A172 (cell line): ENCODE data around the gene CABLES1. TPM values are rescaled to one million over a fixed set of nuclear protein-coding genes. Genes with fewer than 3 reads are reported as not detected.
A peak's percentile ranks its signal among the peaks of the same experiment; 100 is the strongest.
"Not testable (repeated sequence)": the region's sequence is repeated elsewhere in the genome, so short reads cannot be mapped to it uniquely, and the experiment has no call there.

Experiments used
- DNase-seq: peaks from one replicate; pipeline ENCODE4 v3.0.0-alpha.2; 2015; ENCODE audit warnings: low spot score
- total RNA-seq: library from RNA; depleted of rRNA; stranded (reverse); fragments of >200 nt; shearing (Covaris generic); gene quantifications from 2 replicates; pipeline ENCODE4 v1.2.3, GENCODE V29; 2014

CABLES1 gene
- total RNA-seq, 1 experiment from 2014 or later, result 11.3 TPM

DNA sequence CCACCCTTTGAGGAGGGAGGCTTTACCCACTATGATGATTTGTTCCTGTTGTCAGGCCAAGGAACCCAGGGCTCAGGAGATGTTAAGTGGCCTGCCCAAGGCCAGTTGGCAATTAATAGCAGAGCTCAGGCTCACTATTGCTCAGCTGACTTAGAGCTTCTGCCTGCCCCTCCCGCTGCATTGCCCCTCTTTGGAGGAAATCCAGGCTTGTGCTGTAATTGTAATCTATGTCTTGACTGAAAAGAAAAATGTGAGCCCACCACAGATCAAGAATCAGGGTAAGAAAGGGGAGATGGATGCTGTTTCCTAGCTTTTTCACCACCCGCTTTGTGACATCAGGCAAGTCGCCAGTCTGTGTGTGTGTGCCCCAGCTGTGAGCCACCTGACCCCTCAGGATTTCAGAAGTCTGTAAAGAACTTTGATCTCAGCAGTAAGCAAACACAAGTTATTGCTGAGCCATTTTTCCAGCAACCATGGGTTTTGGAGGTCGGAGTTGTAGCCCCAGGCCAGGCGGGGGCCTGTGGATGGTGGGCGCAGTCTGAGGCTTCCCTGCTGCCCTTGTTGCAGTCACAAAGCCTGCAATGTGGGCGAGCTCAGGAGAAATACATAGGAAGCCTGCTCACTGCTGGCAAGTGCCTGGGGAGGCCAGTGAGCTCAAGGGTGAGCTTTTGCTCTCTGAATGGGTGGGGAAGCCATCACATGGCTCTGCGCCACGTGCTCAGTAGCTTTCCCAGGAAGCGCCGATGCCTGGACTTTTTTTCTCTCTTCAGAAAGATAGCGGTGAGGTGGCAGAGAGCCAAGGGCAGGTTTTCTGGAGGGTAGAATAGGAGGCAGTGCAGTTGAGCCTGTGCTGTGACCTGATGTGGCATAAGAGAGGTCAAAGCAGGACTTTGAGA, 6.1 kb downstream of the CABLES1 start:
- peak; percentile 35 for DNase-seq

GRCh38 chr18:23142251-23142929, 7.1 kb downstream of the CABLES1 start:
- DNase-seq, result no peak

GRCh38 chr18:23143016-23143814, 7.9 kb downstream of the CABLES1 start:
- peak; percentile 47 for DNase-seq

- no peak for DNase-seq
Observed at GRCh38 chr18:23143815-23144261, 8.6 kb downstream of the CABLES1 start.

GRCh38 chr18:23144640-23145039, 9.4 kb downstream of the CABLES1 start:
- no peak for DNase-seq

DNA sequence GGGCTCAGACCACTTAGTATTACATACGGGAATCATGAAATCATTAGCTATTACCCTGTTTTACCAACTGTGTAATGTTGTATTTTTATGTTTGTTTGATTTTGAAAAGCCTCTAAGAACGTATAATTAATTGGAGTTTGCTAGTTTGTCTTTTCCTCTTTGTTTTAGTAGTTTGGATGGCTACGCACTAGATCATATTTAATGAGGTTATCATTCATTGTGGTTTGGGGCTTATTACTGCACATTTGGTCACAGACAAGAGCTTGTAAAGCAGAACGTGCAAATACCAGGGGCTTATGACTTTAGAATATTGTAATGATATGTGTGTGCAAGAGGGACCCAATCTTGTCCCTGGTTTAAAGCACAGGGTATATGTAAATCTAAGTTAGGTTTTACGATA, 10.3 kb downstream of the CABLES1 start:
- no peak for DNase-seq

GRCh38 chr18:23146861-23147469, 11.7 kb downstream of the CABLES1 start:
- no peak for DNase-seq

- DNase-seq, result no peak
Observed at GRCh38 chr18:23148382-23148781, 13.1 kb downstream of the CABLES1 start.

DNA sequence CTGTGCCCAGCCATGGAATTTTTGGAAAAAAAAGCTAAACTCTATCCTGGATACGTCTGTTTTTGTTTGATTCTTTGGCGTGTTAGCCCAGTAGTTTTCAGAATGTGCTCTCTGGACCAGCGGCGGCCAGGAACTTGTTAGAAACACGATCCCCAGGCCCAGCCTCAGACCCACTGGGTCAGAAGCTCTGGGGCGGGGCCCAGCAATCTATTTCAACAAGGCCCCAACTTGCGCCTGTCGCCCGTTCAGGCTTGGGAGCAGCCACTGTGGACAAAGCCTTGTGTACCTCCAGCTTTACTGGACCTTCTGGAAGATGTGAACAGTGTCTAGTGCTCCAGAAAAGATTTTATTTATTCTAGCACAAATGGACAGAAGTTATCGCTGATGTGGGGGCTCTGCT, 14.3 kb downstream of the CABLES1 start:
- no peak for DNase-seq

- DNase-seq, result no peak
Observed at GRCh38 chr18:23151414-23152099, 16.3 kb downstream of the CABLES1 start.

DNA sequence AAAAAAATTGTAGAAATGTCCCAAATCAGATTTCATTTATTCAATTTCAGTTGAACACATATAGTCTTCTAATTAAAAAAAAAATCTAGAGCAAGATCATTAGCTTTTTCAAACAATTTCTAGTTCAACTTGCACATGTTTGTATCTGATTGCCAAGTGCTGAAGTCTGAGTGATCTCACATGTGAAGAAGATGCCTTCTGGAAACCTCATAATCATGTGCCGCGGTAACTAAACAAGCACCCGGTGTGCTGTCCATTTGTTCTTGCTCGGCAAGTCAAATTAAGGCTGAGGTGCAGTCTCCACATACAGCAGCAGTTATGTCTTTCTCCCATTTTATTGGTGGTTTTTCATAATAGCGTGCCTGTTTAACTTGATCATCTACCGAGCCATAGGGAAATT, 18.7 kb downstream of the CABLES1 start:
- no peak for DNase-seq

DNA sequence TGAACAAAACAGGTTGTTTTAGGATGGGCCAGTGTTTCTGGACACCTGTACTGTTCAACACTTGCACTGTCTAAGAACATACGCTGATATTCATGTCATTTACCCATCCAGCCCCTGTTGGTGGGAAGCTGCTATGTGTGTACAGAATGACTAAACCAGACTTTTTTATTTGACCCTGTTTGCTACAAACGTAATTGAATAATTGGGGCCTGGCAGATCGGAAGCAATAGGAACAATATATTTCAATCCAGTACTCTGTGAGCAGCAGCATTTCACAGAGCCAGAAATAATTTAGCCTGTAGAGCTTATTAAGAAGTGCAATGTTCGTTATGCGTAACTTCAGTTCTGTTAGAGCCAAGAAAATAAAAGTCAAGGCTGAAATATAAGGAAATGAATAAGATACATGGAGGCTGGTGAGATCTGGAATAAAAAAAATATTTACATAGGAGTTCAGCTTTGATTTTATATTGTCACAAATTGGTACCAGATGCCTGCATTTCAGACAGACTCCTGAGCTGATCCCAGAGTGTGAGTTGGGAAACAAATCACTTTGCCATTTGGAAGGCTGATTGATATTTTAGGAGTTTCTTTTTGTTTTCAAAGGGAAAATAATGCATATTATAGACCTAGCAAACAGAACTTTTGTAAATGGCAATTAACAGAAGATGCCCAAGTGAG, 19.7 kb downstream of the CABLES1 start:
- DNase-seq, result no peak

DNA sequence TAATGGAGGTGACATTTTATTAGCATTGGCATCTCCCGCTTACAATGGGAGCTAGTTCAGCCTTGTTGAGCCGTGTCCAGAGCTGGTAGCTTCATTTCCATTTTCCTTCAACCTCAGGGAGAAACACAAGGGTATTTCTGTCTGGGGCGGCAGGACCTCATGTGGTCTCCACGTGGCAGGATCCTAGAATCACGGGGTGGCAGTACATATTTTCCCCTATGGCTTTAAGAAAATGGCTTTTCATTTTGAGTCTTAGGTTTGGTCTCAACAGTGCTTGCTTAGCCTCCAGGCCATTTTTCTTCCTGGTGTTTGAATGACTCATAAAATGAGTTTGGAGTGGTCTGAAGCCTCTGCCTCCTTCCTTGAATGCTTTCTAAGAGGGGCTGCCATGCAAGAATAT, 20.3 kb downstream of the CABLES1 start:
- DNase-seq, result no peak

DNA sequence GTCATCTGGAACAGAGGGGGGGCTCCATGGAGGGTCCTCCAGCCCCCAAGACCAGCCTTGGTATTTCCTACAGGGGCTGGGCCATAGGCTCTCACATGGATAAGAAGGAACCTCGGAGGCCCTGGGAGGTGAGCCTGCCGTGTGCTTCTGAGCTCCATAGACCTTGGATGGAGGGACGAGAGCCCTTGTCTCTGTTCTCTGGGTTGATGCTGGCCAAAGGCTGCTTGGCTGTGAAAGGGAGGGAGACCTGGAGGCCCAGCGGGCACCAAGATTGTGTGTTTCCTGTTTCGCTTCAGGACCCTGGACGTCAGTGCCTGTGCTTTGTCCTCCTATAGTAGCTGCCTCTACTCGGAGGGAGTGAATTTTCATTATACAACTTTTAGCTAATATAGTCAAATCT, 20.8 kb downstream of the CABLES1 start:
- no peak for DNase-seq

- no peak for DNase-seq
Observed at GRCh38 chr18:23158058-23158457, 22.8 kb downstream of the CABLES1 start.

DNA sequence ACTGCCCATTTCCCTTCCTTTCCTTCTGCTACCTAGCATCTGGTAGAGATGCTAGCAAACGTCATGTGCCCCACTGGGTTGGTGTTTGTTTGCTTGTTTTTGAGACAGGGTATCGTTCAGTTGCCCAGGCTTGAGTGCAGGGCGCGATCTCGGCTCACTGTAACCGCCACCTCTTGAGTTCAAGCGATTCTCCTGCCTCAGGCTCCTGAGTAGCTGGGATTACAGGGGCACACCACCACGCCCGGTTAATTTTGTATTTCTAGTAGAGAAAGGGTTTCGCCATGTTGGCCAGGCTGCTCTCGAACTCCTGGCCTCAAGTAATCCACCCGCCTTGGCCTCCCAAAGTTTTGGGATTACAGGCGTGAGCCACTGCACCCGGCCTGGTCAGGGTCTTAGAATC, 23.6 kb downstream of the CABLES1 start:
- not testable (repeated sequence) for DNase-seq

DNA sequence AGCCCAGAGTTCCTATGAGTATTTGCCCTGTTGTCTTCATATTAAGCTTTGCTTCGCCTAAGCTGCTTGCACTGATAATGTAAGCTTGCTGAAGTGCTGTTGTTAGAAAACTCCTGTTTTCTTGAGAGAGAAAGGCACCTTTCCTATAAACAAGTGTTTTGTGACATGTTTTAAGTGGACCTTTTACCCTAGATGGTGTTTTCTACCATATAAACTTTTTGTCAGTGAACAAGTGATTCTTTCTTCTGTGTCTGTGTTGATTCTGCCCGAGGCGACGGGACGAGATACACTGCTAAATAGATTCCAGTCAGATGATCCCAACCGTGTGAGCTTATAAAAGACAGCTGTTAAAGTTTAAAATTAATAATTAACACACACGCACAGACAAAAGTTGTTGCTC, 24.1 kb downstream of the CABLES1 start:
- no peak for DNase-seq

- DNase-seq, result no peak
Observed at GRCh38 chr18:23162473-23162872, 27.2 kb downstream of the CABLES1 start.

DNA sequence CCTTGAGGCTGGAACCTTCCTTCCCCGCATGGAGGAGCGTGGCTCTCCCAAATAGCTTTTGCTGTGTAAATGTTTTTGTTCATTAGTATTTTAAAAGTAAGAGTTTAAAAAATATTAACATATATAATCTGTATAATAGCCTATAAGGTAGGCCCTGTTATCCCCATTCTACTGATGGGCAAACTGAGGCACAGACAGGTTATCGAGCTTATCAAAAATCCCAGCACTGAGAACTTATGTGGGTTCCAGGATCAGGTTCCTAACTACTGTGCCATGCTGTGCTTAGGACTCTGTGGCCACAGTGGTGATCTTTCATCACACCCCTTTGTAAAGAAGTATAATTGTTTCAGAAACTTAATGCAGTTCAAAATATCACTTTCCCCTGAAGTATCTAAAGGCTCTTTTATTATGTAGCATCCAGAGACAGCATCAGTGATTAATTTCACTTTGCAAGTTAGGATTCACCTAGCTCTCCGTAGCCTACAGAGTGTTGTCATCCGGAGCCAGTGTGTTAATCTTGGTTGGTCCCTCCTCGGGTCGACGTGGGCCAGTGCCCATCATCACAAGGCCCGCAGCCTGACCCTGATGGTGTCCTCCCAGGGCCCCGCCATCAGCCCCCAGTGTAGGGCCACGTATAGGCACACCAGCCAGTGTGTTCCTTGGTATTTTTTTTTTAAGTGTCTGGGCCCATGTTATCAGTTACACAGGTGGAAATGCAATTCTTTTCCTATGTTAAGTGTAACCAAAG, 28.7 kb downstream of the CABLES1 start:
- no peak for DNase-seq
